NCI-H2196 treated with DMSO at 0.1 percent for 48 hours (cell line): ENCODE measurements around the gene PGA4.
A peak's percentile ranks its signal among the peaks of the same experiment; 100 is the strongest.

Source experiments
- DNase-seq: peaks from one replicate; lab custom pipeline; 2025; ENCODE audit not compliant: unreplicated experiment; lab: John Stamatoyannopoulos, UW

PGA4 gene

DNA sequence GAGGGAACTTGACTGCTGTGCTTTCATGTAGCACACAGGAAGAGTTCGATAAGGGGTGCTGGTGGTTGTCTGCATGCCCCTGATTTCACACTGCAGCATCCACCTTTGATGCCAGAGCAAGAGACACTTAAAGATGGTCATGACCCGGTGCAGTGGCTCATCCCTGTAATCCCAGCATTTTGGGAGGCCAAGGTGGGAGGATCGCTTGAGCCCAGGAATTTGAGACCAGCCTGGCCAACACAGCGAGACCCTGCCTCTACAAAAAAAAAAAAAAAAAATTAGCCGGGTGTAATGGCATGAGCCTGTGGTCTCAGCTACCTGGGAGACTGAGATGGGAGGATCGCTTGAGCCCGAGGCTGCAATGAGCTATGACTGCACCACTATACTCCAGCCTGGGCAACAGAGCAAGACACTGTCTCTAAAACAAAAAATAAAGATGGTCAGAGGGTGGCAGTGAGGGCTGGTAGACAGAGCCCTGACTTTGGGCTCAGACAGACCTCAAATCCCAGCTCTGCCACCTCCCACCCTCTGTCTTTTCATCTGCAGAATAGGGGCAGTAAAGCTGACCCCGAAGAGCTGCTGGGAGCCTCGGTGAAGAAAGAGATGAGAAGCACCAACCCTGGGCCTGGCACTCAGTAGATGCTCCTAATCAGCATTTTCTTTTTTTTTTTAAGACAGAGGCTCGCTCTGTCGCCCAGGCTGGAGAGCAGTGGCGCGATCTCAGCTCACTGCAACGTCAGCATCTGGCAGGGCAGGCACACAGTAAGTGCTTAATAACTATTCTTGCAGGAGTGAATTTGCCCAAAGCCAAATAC, 55.2 kb downstream of the PGA4 start:
- DNase-seq: no peak

DNA sequence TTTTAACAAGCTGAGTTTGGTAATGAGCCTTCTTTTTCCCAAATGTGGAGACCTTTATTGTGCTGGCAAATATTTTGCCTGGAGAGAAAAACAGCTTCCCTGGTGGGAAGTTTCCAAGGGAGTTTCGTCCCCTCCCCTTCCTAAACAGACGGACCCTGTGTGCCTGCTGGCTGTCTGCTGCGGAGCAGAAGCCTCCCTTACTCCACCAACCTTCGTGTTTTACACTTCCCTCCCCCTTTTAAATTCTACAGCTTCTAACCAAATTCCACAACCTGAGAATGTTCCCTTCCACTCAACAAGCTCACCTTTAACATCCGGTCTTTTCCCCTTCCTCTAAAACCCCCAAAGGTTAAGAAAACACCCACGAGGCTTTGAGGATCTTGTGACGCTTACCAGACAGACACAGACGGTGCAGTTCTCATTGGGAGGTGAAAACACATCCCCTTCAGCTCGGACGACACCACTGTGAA, 55.9 kb downstream of the PGA4 start:
- no peak for DNase-seq

- peak; percentile 32 for DNase-seq
These were observed 58.0 kb downstream of the PGA4 start for GRCh38 chr11:61279934-61280659.

DNA sequence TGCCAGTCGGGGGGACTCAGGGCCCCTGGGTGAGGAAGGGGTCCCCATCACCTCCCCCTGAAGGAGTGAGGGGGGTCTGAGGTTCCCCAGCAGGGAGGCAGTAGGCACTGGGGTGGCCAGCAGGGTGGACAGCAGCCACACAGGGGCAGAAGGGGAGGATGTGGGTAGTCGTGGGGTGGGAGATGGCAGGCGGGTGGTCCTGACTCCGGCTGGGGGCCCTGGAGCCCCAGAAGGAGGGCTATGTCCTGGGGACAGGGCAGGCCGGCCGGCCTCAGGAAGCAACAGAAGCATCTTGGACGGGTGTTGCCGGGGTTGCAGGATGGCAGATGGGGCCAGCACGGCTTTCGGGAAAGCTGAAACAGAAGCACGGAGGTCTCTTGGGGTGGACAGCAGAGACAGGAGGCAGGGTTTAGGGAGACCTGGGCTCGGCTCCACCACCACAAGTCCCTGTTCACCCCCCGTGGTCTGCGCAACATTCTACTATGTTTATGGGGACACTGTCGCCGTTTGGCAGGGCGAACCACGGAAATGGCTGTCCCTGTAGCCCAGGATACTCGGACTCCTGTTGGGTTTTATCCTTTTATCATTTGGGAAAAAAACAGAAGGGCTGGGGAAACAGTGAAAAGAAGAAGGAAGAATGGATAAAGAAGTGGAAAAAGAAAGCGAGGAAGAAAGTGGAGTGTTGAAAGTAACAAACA, 58.9 kb downstream of the PGA4 start:
- no peak for DNase-seq
